ENCODE data around the gene SULT2B1.

DNA sequence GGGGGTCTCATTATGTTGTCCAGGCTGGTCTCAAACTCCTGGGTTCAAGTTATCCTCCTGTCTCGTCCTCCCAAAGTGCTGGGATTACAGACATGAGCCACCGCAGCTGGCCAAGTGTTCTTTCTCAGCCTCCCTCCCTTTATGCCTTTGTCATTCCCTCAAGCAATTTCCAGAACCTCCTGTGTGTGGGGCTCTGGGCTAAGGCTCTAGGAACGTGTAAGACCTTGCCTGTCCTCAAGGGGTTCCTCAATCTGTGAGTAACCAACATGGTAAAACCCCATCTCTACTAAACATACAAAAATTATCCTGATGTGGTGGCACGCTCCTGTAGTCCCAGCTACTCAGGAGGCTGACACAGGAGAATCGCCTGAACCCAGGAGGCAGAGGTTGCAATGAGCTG is 39.0 kb downstream of the SULT2B1 start:
- TF ChIP-seq, protein P1, sequence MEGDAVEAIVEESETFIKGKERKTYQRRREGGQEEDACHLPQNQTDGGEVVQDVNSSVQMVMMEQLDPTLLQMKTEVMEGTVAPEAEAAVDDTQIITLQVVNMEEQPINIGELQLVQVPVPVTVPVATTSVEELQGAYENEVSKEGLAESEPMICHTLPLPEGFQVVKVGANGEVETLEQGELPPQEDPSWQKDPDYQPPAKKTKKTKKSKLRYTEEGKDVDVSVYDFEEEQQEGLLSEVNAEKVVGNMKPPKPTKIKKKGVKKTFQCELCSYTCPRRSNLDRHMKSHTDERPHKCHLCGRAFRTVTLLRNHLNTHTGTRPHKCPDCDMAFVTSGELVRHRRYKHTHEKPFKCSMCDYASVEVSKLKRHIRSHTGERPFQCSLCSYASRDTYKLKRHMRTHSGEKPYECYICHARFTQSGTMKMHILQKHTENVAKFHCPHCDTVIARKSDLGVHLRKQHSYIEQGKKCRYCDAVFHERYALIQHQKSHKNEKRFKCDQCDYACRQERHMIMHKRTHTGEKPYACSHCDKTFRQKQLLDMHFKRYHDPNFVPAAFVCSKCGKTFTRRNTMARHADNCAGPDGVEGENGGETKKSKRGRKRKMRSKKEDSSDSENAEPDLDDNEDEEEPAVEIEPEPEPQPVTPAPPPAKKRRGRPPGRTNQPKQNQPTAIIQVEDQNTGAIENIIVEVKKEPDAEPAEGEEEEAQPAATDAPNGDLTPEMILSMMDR (IDR thresholded peaks at IDR 0.05) = no peak
- TF ChIP-seq POLR2A (IDR thresholded peaks at IDR 0.05) (no peak), POLR2AphosphoS5 (IDR thresholded peaks at IDR 0.05) (no peak)

Data from prostate gland (tissue), 2 donors.